Measurements from ENCODE around the gene GPR27.

Gene GPR27

DNA sequence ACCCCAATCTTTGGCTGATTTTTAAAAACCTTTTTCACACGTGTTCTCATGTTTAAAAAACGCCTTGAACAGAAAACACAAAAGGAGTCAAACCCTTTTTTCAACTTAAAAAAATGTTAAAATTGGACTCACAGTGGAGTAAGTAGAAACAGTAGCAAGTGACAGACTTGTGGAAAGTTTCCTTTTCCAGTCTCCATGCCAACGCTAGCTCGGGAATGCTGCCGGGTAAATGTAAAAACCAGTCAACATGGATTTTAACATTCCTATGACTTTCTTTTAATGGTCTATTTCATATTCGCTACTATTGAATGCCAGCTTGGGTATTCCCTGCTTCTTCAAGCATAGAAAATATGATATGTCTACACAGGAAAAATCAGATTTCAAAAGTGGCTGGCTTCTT is 32.9 kb downstream of the GPR27 start:
- TF ChIP-seq, protein P1, sequence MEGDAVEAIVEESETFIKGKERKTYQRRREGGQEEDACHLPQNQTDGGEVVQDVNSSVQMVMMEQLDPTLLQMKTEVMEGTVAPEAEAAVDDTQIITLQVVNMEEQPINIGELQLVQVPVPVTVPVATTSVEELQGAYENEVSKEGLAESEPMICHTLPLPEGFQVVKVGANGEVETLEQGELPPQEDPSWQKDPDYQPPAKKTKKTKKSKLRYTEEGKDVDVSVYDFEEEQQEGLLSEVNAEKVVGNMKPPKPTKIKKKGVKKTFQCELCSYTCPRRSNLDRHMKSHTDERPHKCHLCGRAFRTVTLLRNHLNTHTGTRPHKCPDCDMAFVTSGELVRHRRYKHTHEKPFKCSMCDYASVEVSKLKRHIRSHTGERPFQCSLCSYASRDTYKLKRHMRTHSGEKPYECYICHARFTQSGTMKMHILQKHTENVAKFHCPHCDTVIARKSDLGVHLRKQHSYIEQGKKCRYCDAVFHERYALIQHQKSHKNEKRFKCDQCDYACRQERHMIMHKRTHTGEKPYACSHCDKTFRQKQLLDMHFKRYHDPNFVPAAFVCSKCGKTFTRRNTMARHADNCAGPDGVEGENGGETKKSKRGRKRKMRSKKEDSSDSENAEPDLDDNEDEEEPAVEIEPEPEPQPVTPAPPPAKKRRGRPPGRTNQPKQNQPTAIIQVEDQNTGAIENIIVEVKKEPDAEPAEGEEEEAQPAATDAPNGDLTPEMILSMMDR (IDR thresholded peaks at IDR 0.05; ENCODE audit: borderline replicate concordance, control extremely low read depth, extremely low read depth, insufficient read depth, missing control alignments): no peak
- DNase-seq (ENCODE audit: low spot score): no peak
- in situ Hi-C loops (cut with MboI; ENCODE audit: low sequenced_read_pairs, unreplicated experiment): no loop called here

DNA sequence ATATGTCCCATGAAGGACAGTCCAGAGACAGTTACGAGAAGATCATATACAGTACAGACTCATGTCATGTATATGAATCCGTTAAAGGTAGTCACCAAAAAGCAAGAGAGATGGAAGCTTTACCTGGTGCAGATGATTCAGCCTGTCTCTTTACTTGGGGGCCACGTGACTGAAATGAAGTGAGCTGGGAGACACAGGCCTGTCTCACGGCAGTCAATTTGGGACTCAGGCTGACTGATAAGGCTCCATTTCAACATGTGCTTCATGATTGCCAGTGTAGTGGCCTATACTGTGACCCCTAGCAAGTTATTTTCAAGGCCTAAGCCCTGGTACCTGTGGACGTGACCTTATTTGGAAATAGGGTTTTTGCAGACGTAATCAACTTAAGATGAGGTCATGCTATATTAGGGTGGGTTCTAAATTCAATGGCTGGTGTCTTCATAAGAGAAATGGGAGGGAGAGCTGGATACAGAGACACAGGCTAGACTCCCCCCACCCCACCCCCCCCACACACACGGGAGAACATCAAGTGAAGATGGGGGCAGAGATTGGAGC is 34.3 kb downstream of the GPR27 start:
- in situ Hi-C loops (cut with MboI; ENCODE audit: low sequenced_read_pairs, unreplicated experiment): no loop called here
- TF ChIP-seq, protein P1 (IDR thresholded peaks at IDR 0.05; ENCODE audit: borderline replicate concordance, control extremely low read depth, extremely low read depth, insufficient read depth, missing control alignments): no peak
- no peak for DNase-seq (ENCODE audit: low spot score)

DNA sequence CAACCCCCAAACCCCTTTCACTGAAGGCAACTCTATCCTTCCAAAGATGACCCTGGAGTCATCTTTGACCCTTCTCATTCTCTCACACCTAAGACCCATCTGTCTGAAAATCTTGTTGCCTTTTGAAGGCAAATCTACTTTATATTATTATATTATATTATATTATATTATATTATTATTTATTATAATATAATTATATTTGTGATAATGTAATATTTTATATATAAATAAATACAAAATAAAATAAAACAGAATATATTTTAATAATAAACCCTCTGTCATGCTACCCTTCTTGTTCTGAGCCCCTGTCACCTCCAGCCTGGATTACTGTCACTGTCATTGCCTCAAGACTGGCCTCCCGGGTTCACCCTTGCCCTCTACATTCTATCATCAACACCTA is 36.3 kb downstream of the GPR27 start:
- in situ Hi-C loops (cut with MboI; ENCODE audit: low sequenced_read_pairs, unreplicated experiment): no loop called here
- TF ChIP-seq, protein P1 (IDR thresholded peaks at IDR 0.05; ENCODE audit: borderline replicate concordance, control extremely low read depth, extremely low read depth, insufficient read depth, missing control alignments): no peak
- DNase-seq (ENCODE audit: low spot score): no peak

DNA sequence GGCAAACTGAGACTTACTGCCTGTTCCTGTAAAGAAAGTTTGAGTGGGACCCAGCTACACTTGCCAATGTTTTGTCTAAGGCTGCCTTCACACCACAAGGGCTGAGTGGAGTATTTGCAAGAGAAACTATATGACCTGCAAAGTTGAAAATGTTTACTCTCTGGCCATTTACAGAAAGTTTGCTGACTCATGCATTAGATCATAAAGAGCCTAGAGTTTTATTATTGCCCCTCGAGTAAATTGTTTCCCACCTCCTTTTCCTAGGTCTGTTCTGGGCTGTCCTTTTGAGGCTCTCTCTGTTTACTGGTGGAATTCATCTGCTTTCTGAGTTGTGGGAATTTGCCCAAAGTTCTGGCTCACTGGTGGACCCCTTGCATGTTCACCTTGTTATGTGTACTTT is 38.0 kb downstream of the GPR27 start:
- no peak for DNase-seq (ENCODE audit: low spot score)
- in situ Hi-C loops (cut with MboI; ENCODE audit: low sequenced_read_pairs, unreplicated experiment): no loop called here

DNA sequence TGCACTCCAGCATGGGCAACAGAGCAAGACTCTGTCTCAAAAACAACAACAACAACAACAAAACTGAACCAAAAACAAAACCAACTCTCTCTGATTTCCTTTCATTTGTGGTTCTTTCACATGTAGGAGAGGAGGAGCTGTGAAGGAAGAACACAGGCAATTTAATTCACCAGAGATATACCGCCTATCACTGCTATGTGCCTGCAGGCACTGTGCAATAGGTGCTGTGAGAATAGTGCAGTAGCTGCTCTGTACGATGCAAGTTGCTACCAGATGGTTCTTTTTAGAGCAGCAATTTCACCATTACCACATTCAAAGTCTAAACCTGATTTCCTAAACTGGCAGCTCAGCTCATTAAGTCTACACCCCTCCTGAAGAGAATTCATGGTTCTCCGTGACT is 42.6 kb downstream of the GPR27 start:
- in situ Hi-C loops (cut with MboI; ENCODE audit: low sequenced_read_pairs, unreplicated experiment): no loop called here
- no peak for DNase-seq (ENCODE audit: low spot score)
- TF ChIP-seq, protein P1 (IDR thresholded peaks at IDR 0.05; ENCODE audit: borderline replicate concordance, control extremely low read depth, extremely low read depth, insufficient read depth, missing control alignments): no peak

More for the DNA sequence above, 38.0 kb downstream of the GPR27 start:
- TF ChIP-seq, protein P1 (IDR thresholded peaks at IDR 0.05; ENCODE audit: borderline replicate concordance, control extremely low read depth, extremely low read depth, insufficient read depth, missing control alignments): no peak

DNA sequence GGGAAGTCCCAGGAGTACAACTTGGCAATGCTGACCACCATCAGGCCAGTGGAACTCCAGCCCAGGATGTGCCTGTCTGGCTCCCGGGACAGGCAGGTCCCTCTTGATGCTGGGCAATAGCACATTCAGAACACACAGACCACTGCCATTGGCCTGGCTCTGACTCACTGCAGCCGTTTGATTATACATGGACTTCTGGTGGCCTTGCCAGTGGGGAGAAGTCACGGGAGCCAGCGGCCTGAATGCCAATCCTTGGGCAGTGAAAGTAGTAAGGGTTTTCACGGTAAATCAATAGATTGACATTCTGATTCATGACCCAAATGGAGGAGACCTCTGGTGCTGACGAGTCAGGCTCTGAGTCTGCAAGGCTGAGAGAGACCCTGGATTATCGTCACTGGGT is 43.8 kb downstream of the GPR27 start:
- no peak for DNase-seq (ENCODE audit: low spot score)
- TF ChIP-seq, protein P1 (IDR thresholded peaks at IDR 0.05; ENCODE audit: borderline replicate concordance, control extremely low read depth, extremely low read depth, insufficient read depth, missing control alignments): no peak
- in situ Hi-C loops (cut with MboI; ENCODE audit: low sequenced_read_pairs, unreplicated experiment): no loop called here
